Stimulated activated CD4-positive, alpha-beta T cell treated with anti-CD3 and anti-CD28 coated beads, TNF-alpha, amount 100 ng/mL, for 1 hour (primary cell): ENCODE data around the gene ASB6.
"Not testable (repeated sequence)": the region's sequence is repeated elsewhere in the genome, so short reads cannot be mapped to it uniquely, and the experiment has no call there.

Experiments used
- DNase-seq, 3 donors: peaks; one replicate each; pipeline ENCODE4 v3.0.0-alpha.2; 2020; ENCODE audit warnings: low read depth in 3 of 3, low spot score in 1 of 3

ASB6 gene

DNA sequence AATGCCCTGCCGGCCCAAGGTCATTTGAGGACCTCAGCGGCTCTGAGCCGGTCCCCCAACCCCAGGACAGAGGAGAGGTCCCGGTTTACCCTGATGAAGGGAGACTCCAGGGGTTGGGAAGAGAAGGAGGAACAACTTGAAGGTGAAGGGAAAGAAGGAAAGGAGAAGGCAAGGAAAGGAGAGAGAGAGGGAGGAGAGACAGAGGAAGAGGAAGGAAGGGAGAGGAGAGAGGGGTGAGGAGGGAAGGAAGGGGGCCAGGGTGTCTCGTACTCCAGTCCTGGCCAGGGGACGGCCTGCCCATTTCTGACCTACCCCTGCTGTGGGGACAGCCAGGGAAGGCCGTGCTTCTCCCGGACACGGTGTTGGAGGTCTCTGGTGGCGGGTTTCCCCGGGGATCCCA, 25.4 kb upstream of the ASB6 start:
- no peak for DNase-seq

DNA sequence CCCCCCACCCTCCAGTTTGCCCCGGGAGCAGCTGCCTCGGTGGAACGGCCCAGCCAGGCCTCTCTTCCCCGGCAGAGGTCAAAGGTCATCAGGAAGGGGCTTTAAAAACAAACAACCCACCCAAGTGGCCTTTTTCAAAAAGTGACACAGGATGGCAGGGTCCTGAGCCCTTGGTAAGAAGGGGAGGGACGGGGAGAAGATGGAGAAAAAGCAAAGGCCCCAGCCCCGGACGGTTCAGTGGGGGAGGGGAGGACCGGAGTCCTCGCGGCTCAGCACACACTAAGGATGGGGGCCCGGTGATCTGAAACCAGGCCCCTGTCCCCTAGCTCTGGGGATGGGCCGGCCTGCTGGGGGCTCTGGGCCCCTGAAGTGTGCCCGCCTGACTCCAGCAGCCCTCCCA, 24.6 kb upstream of the ASB6 start:
- no peak for DNase-seq

DNA sequence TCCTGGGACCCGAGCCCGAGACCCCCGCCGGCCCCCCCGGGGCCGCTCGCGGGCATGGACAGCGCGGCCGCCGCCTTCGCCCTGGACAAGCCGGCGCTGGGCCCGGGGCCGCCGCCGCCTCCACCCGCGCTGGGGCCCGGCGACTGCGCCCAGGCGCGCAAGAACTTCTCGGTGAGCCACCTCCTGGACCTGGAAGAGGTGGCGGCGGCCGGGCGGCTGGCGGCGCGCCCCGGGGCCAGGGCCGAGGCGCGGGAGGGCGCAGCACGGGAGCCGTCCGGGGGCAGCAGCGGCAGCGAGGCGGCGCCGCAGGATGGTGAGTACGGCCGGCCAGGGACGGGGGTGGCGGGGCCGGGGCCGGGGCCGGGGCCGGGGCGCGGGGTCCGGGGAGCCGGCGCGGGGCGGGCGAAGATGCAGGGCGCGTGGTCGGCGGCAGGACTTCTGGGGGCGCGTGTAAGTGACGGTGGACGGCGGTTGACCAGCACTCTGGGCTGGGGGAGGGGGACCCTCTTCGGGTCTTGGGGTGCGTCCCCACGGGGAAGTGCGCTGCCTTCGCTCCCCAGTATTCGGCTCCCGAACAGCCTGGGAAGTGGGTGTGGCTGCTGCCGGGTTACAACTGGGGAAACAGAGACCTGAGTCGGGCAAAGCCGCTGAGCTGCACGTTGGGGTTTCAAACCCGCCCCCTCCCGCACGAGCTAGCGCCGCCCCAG, 24.0 kb upstream of the ASB6 start:
- no peak for DNase-seq

- DNase-seq: no peak
Observed at GRCh38 chr9:129665389-129665775, 23.4 kb upstream of the ASB6 start, which contains the start of gene PRRX2. PRRX2 (plus strand) TSS chr9:129665647; CDS start chr9:129665868, 221 bp downstream.

DNA sequence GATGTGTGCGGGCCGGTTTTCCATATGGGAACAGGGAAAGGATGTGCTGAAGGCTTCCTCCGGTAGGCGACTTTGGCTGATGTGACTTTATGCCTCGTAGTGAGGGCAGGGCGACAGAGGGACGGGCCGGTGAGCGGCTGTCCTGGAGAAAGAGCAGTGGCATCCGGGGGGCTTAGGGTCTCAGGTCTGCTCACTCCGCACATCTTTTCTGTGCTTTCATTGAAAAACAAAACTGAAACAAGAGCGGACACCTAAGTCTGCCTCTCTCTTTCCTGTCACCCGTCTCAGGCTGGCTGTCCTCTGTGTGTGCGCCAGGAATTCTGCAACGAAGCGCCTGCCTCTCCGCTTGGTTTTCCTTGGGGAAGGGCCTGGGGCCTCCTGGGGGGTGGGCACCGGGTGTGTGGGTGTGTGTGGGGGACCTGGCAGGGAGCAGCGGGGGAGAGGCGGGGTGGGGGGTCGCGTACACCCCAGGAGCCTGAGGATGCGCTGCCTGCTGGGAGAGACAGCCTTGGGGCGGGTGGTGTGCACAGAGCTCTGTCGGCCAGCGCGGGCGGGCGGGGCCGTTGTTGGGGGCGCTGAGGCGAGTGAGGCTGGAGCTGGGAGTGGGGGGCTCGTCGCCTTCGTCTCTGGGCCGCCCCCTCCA, 22.9 kb upstream of the ASB6 start:
- DNase-seq: no peak

- DNase-seq: not testable (repeated sequence)
Observed at GRCh38 chr9:129662239-129662638, 20.3 kb upstream of the ASB6 start.

GRCh38 chr9:129661029-129661428, 19.1 kb upstream of the ASB6 start:
- no peak for DNase-seq

DNA sequence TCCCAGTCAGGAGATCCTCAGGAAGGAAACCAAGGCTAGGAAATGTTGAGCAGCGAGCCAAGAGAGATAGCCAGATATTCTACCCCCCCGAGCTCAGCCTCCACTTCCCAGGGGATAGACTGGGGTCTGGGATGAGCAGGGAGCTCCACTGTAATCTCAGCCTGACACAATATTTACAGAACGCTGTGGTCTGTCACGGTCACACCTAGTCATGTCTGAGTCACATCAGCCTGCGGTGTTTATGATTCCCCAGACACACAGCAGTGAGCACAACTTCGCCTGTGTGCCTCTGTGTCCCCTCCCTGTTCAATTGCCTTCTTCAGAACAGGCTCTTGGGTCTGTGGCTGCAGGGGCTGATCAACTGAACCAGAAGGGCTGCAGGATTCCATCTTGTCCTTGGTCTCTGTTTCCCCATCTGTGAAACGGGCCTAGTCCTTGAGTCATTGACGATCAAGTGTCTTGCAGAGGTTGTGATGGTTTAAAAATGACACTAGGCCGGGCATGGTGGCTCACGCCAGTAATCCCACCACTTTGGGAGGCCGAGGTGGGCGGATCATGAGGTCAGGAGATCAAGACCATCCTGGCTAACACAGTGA, 14.9 kb upstream of the ASB6 start:
- DNase-seq: no peak

DNA sequence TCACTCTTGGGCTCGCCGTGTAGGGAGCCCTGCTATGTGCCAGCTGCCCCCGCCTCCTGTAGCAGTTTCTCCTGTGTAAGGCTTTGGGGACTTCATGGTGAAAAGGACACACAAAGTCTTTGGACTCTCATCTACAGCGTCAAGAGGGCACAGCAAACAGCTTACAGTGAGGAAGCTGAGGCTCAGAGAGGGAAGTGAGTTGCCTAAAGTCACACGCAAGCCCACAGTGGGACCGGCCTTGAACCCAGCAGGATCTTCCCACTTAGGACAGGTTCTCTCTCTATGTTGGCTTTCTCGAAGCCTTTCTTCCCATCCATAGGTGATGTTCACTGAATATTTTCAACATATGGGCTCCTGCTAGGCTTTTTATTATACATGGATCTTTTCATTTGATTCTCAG, 13.7 kb upstream of the ASB6 start:
- no peak for DNase-seq

DNA sequence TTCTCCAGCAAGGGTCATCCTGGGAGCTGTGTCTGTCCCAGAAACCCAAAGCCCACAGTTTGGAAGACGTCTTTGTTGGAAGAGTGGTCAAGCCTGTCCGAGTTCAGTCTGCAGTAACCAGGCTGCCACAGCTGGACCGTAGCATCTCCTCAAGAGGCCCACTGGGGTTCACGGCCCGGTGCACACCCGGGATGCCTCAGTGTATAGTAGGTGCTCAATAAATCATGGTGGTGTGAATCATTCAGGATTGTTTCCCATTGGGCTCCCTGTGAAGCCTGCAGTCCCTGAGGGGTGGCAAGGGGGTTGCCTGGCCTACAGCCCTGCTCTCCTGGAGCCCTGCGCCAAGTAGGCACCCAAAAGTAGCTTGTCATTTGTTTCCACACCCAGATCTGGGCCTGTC, 13.2 kb upstream of the ASB6 start:
- no peak for DNase-seq

- no peak for DNase-seq
Observed at GRCh38 chr9:129654554-129655040, 12.6 kb upstream of the ASB6 start.

- DNase-seq: no peak
Observed at GRCh38 chr9:129653823-129654553, 12.0 kb upstream of the ASB6 start.

- DNase-seq: no peak
Observed at GRCh38 chr9:129650680-129651235, 8.8 kb upstream of the ASB6 start.

GRCh38 chr9:129649726-129650679, 8.1 kb upstream of the ASB6 start:
- no peak for DNase-seq

DNA sequence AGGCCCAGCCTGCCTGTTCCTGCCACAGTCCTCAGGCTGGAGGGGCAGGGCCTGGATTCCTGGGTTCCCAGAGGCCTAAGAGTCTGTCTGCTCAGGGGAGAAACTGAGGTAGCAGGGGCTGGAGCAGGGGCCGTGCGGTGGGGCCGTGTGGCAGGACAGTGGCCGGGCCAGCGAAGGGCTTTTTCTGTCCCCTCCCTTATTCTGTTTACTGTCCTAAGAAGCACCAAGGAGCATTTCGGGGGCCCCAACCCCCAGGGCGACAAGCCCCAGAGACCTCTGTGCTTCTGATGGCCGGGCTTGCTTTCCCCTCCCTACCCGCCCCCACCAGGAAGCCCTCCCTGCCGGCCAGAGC, 6.8 kb upstream of the ASB6 start:
- DNase-seq: no peak

- DNase-seq: no peak
Observed at GRCh38 chr9:129648092-129648763, 6.3 kb upstream of the ASB6 start.

DNA sequence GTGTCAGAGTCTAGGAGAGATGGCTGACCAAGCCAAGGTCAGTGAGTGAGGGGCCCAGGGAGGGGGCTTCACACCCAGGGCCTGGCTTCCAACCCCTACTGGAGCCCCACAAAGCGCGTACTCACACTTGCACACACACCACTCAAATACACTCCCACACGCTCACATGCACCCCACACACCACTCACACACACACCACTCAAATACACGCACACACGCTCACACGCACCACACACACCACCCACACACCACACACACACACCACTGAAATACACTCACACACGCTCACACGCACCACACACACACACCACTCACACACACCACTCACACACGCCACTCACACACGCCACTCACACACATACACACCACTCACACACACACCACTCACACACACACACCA, 5.7 kb upstream of the ASB6 start:
- no peak for DNase-seq

DNA sequence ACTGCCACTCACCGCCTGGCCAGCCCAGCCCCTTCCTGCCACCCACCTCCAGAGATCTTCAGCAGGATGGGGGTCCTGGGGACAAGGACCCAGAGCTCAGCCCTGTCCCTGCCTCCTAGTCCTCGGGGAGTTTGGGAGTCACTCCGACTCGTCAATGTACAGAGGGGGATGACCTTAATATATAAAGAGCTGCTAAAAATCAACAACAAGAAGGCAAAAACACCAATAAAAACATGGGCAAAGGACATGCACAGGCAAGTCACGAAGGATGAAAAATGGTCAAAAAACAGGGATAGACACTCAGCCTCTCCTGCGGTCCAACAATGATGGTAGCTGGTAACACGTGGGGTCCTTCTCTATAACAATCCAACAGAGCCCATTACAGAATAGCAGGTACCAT, 4.7 kb upstream of the ASB6 start:
- no peak for DNase-seq

GRCh38 chr9:129646252-129646651, 4.3 kb upstream of the ASB6 start:
- DNase-seq: no peak

GRCh38 chr9:129644902-129645301, 3.0 kb upstream of the ASB6 start:
- DNase-seq: no peak
